Esophagus muscularis mucosa (tissue), 4 donors: Measurements from ENCODE around the gene ARID1B.

Source experiments
- EP300 ChIP-seq: sonication (generic); formaldehyde crosslinking; IDR thresholded peaks from one replicate; pipeline ENCODE4 v1.6.1; 2017; ENCODE audit warnings: antibody characterized with exemption
- POLR2A ChIP-seq: fragments of 450-650 bp; IDR thresholded peaks from one replicate; pipeline ENCODE4 v1.6.1; 2017; ENCODE audit warnings: antibody characterized with exemption, moderate library complexity, mild to moderate bottlenecking, low read depth
- POLR2AphosphoS5 ChIP-seq, 2 donors: sonication (generic); formaldehyde crosslinking; IDR thresholded peaks; one replicate each; pipeline ENCODE4 v1.6.1; 2017; ENCODE audit warnings: antibody characterized with exemption in 2 of 2
- TF ChIP-seq, protein P1 (sequence below), 3 experiments: fragments of 200-600 bp in 2 of 3; fragments of 450-650 bp in 1 of 3; sonication (generic) in 2 of 3; IDR thresholded peaks; one replicate each; pipeline ENCODE4 v1.5.1; 2017 to 2019; ENCODE audit warnings: antibody characterized with exemption in 3 of 3, mild to moderate bottlenecking in 2 of 3, moderate library complexity in 1 of 3

GRCh38 chr6:157249826-157250225 is 472.6 kb downstream of the ARID1B start:
- TF ChIP-seq POLR2A (no peak), POLR2AphosphoS5 (IDR thresholded peaks at IDR 0.05) (no peak), EP300 (no peak)
- TF ChIP-seq, protein P1, sequence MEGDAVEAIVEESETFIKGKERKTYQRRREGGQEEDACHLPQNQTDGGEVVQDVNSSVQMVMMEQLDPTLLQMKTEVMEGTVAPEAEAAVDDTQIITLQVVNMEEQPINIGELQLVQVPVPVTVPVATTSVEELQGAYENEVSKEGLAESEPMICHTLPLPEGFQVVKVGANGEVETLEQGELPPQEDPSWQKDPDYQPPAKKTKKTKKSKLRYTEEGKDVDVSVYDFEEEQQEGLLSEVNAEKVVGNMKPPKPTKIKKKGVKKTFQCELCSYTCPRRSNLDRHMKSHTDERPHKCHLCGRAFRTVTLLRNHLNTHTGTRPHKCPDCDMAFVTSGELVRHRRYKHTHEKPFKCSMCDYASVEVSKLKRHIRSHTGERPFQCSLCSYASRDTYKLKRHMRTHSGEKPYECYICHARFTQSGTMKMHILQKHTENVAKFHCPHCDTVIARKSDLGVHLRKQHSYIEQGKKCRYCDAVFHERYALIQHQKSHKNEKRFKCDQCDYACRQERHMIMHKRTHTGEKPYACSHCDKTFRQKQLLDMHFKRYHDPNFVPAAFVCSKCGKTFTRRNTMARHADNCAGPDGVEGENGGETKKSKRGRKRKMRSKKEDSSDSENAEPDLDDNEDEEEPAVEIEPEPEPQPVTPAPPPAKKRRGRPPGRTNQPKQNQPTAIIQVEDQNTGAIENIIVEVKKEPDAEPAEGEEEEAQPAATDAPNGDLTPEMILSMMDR (IDR thresholded peaks at IDR 0.05): no peak
